ENCODE data around the gene ARSJ. TPM values are rescaled to one million over a fixed set of nuclear protein-coding genes. Genes with fewer than 3 reads are reported as not detected.

Gene ARSJ
- polyA plus RNA-seq, 3 donors from 2014 or later, result 0.99 TPM; not detected in 2

DNA sequence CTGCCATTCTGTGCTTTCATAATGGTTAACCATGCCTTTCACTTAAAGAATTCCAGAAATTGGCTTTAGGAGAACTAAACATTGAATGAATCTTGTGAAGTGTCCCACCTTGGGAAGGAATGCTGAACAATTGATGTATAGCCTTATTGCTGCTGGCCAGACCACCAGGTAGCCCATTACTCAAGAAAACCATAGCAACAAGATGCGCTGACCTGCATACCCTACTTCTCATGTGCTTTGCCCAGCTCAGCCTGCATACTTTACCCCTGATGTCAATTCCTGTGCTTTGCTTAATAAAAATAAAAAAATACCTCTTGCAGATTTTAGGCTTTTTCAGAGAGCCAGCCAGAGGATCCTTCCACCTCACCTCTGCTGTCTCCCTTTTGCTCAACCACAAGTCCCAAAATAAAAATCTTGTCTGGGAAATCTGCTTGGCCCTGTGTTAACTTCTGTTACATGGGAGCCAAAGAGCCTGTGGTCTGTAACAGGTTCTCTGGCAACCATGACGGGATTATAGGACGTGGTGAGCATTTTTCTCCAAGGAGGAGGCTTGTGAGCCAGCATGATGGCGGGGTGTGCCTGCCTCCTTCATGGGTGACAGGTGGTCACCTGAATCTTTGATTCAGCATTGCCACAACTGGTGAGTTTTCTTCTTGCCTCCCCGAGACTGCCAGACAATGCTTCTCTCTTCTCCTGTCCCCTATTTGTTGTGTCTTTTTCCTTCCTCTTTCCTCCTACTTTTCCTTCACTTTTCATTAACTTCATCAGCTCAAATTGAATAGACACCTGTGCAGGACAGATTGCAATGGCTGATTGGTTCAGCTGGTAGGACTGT is 106.8 kb downstream of the ARSJ start:
- Mint-ChIP-seq H3K4me1 (peaks cover 4 to 27% of the 10 kb centered on the region in 2 donors), H3K36me3 (no peaks in the 10 kb centered on the region), H3K27ac (no peak overlapping the region), H3K27me3 (ENCODE audit: low read depth in 3 of 3) (peaks cover 0 to 4% (median 1%) of the 10 kb centered on the region in 3 donors), H3K4me3 (no peak overlapping the region), H3K9me3 (peaks cover 0 to 4% (median 0%) of the 10 kb centered on the region in 6 donors)
- no peak for DNase-seq

DNA sequence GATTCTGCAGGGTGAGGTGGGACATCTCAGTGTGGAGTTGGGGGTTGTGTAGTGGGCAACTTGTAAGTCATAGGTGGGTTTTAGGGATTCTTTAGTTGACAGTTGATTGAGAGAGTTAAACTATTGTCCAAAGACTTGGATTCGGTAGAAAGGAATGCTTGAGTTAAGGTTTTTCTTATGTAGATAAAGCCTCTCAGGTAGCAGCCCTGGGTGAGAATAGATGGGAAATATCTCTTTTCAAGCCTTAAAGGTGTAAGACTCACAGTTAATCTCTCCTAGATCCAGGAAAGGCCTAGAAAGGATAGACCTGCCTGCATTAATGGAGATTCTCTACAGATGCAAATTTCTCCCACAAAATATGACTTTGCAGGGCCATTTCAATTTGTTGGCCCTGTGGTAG is 108.4 kb downstream of the ARSJ start:
- H3K4me1 Mint-ChIP-seq, result peaks cover 4 to 27% of the 10 kb centered on the region in 2 donors
- no peak overlapping the region for H3K27ac Mint-ChIP-seq
- H3K4me3 Mint-ChIP-seq, result no peak overlapping the region
- H3K36me3 Mint-ChIP-seq, result no peaks in the 10 kb centered on the region
- peaks cover 0 to 4% (median 1%) of the 10 kb centered on the region in 3 donors for H3K27me3 Mint-ChIP-seq (ENCODE audit: low read depth in 3 of 3)
- no peak for DNase-seq
- H3K9me3 Mint-ChIP-seq, result peaks cover 0 to 4% (median 0%) of the 10 kb centered on the region in 6 donors

DNA sequence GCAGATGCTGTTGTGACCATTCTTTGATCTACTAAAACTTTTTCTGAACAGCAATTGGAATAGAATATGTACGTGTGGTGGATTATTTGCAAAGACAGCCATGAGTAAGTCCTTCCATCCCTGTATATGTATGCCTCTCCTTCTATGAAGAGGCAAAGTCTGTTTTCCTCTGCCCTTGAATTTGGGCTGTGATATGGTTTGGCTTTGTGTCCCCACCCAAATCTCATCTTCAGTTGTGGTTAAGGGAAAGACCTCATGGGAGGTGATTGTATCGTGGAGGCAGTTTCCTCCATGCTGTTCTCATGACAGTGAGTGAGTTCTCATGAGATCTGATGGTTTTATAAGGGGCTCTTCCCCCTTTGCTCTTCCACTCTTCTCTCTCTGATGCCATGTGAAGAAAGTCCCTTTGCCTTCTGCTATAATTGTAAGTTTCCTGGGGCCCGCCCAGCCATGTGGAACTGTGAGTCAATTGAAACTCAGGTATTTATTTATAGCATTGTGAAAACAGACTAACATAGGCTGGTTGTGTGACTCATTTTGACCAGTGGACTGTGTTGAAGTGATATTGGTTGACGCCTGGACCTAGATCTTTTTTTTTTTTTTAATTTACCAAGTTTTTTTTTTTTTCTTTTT is 109.6 kb downstream of the ARSJ start:
- DNase-seq, result no peak
- H3K4me3 Mint-ChIP-seq, result no peak overlapping the region

DNA sequence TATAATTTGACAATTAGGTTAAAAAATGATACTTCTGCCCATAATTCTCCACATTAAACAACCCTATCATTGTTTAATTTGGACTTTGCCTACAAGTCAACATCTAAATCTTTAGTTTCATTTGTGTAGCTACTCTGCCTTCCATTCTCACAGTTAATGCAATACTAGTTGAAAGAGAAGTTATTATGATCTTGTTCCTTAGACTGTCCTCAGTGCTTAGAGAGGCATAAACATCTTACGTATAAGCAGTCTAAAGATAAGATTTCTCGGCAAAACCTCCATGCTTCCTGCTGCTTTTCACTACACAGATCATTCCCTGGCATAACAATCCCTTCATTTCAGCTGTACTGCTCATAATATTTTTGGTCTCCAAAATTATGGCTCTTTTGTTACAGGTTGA is 112.8 kb downstream of the ARSJ start:
- Mint-ChIP-seq H3K36me3 (no peaks in the 10 kb centered on the region), H3K27me3 (ENCODE audit: low read depth in 3 of 3) (peaks cover 0 to 7% (median 5%) of the 10 kb centered on the region in 3 donors), H3K4me3 (no peak overlapping the region), H3K9me3 (peaks cover 0 to 3% (median 0%) of the 10 kb centered on the region in 6 donors), H3K27ac (no peak overlapping the region), H3K4me1 (peaks cover 2 to 11% of the 10 kb centered on the region in 2 donors)
- DNase-seq, result no peak

More for the DNA sequence above, 109.6 kb downstream of the ARSJ start:
- Mint-ChIP-seq H3K4me1 (peaks cover 4 to 22% of the 10 kb centered on the region in 2 donors), H3K27ac (no peak overlapping the region), H3K36me3 (no peaks in the 10 kb centered on the region), H3K27me3 (ENCODE audit: low read depth in 3 of 3) (peaks cover 0 to 4% (median 1%) of the 10 kb centered on the region in 3 donors), H3K9me3 (peaks cover 0 to 4% (median 0%) of the 10 kb centered on the region in 6 donors)

DNA sequence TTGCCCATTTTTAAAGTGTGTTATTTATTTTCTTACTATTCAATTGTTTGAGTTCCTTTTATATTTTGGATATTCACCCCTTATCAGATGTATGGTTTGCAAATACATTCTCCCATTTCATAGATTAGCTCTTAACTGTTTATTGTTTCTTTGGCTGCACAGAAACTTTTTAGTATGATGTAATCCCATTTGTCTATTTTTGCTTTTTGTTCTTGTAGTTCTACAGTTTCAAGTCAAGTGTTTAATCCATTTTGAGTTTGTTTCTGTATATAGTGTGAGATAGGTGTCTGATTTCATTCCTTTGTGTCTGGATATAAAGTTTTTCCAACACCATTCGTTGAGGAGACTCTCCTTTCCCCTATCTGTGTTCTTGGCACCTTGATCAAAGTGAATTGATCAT is 120.5 kb downstream of the ARSJ start:
- Mint-ChIP-seq H3K27me3 (ENCODE audit: low read depth in 3 of 3) (peaks cover 0 to 7% (median 4%) of the 10 kb centered on the region in 3 donors), H3K27ac (no peak overlapping the region), H3K4me3 (no peak overlapping the region), H3K4me1 (no peaks in the 10 kb centered on the region), H3K9me3 (peaks cover 0 to 4% (median 0%) of the 10 kb centered on the region in 6 donors), H3K36me3 (no peaks in the 10 kb centered on the region)
- no peak for DNase-seq

DNA sequence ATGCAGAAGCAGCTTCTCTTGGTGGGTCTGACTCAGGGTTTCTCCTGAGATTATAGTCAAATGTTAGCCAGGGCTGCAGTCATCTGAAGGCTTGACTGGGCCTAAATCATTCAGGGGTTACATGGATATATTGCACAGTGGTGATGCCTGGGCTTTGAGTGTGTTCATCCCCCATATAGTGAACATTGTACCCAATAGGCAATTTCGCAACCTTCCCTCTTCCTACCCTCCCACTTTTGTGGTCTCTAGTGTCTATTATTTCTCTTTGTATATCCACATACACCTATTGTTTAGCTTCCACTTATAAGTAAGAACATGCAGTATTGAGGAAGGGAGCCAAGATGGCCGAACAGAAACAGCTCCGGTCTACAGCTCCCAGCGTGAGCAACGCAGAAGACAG is 127.6 kb downstream of the ARSJ start:
- no peak for DNase-seq
- Mint-ChIP-seq H3K27ac (no peak overlapping the region), H3K4me3 (no peak overlapping the region), H3K4me1 (peaks cover 0 to 9% of the 10 kb centered on the region in 2 donors), H3K36me3 (no peaks in the 10 kb centered on the region), H3K9me3 (peaks cover 0 to 2% (median 0%) of the 10 kb centered on the region in 6 donors), H3K27me3 (ENCODE audit: low read depth in 3 of 3) (peaks cover 0 to 10% (median 2%) of the 10 kb centered on the region in 3 donors)

Other genes with a start within 250 kb of the ARSJ start
- 10 to 100 TPM; 14.8 to 22.8 (median 21.4) TPM for gene CAMK2D, start 217.9 kb downstream of the ARSJ start, polyA plus RNA-seq